Right ventricle myocardium inferior (tissue), 1 donor: ENCODE results near the gene SCAF11. TPM values are rescaled to one million over a fixed set of nuclear protein-coding genes. Genes with fewer than 3 reads are reported as not detected.

Experiments
- ATAC-seq: fragments of 200-7000 bp; cut with Tn5 transposase; one replicate; pipeline ENCODE4 v1.9.1; 2020; ENCODE audit warnings: mild to moderate bottlenecking, moderate library complexity
- DNase-seq: peaks from one replicate; pipeline ENCODE4 v3.0.0; 2021; ENCODE audit errors: missing footprints
- intact Hi-C: fragments of 100-400 bp; cut with DNase I; formaldehyde crosslinking; loops from one replicate; pipeline ENCODE4 v1.11.0; 2022
- total RNA-seq: library from RNA; stranded (reverse); fragmentation: NEBNext Ultra II Directional; extraction: Animal tissue kit (Norgen Biotek cat#: 25700); gene quantifications from one replicate; pipeline ENCODE4 v1.2.1, GENCODE V29; 2021
- donor health status: DM: no; HTN: yes; CAD: no; lungs with severe emphysema.

The SCAF11 gene
- total RNA-seq, 1 donor from 2014 or later: 76.6 TPM

DNA sequence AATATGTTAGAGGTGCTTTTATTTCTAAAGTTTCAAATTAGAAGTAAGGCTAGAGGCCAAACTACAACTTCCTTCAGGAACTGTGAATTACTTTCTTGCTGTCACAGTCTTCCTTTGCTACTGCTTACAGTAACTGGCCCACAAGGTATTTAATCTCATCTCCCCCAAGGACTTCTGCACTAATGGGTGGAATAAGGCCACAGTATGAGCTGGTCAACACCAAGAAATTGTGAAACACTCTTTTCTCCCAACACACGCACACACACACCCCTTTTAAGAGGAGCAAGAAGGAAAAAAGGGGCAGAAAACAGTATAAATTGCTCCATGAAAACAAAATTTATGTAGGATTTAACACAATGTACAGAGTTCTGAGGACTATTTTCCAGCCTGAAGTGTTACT, 45.6 kb downstream of the SCAF11 start:
- no peak for DNase-seq
- ATAC-seq: no peak
- intact Hi-C loops: no loop called here

DNA sequence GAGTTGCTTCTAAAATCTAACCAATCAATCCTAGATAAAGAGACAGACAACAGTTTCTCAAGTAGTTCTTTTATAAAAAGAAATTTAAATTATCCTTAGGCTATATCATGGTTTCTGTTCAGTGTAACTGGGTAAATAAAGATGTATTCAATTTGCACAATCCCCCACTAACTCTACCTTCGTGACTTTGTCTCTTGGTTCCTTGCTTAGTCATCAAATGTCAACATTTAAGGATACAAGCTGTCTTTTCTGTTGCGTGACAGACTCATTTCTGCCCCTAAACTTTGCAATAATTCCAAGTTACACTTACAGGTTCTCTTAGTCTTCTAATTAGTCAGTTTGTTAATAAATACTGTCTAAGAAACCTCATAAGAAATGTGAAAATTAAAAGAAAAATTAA, 50.6 kb downstream of the SCAF11 start:
- DNase-seq (no peak), ATAC-seq (no peak)
- intact Hi-C loops: no loop called here

DNA sequence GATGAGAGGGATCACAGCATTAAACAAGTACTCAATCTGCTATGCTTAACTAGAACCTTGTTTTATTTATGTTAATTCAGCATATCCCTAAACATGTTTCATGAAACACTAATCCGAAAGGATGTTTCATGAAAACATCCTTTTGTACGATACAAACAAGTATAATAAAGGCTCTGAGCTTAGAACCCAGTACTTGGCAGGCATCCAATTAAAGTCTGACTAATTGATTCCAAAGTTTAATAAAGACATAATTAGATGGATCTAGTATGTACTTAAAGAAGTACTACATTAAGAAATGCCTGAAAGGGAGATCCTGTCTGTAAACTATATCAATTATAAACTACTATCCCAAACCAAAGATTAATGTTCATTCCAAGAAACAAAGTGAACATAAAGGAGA, 51.8 kb downstream of the SCAF11 start:
- intact Hi-C loops: no loop called here
- ATAC-seq (no peak), DNase-seq (no peak)

DNA sequence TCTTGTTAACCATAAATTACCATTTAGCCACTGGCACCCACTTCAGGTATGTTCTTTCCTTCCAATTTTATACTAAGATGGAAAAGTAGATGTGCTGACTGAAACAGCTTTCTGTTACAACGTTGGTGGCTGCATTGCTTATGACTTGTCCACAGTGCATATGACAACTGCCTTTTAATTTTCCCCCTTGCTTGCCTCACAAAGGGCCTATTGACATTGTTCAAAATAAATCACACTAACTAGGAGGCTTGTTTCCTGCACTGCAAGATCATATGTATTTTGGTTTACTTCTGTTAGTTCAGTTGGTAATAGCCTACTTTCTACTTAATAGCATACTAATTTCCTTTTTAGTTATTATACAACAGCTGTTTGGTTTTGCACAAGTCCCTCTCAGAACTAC, 55.4 kb downstream of the SCAF11 start:
- ATAC-seq (no peak), DNase-seq (no peak)
- intact Hi-C loops: no loop called here

DNA sequence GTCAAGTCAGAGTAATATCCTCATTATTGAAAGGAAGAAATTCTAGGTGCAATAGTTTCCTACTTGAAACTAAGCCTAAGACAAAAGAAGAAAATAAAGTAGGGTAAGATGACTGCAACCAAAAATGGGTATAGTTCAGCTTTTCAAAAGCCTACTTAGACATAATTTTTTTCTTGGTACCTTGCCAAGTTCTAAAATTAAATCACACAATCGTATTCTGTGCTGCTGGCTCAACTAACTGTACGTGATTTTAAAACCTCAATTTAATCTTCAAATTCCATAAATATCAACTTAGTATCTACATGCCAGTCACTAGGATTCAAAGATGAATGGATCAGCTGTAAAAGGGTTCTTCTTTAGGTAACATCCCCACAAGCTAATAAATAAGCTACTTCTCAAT, 56.9 kb downstream of the SCAF11 start:
- ATAC-seq: no peak
- no peak for DNase-seq
- intact Hi-C loops: no loop called here

DNA sequence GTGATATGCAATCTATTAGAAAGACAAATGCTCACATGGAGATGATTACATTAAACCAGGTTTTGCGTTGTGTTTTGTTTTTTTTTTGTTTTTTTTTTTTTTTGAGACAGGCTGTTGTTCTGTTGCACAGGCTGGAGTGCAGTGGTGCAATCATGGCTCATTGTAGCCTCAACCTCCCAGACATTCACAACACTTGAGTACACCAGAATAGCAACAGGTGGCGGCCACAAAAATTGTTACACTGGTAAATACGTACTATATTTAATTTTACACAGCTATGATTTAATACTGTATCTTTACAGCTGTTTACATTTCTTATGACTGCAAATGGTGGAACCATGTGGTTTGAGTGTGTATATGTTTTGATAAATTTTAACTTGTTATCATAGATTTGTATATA, 60.0 kb downstream of the SCAF11 start:
- ATAC-seq (no peak), DNase-seq (no peak)
- intact Hi-C loops: no loop called here

DNA sequence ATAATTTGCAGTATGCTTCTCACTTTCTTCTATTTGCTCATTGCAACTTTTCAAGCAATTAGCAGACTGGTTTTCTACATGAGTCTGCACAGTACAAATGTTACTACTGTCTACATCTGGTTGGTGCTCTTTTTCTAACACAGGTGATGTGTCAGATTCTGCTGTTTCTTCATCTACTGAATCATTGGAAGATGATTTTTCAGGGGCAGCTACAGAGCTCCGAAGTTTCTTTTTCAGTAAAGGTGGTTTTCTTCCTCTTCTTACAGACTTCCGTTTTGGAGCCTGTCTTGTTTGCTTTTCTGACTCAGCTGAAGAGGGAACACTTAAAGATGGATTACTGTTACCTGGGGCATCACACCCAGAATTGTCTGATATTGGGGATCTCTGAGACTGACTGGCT, 62.1 kb downstream of the SCAF11 start:
- DNase-seq (no peak), ATAC-seq (no peak)
- intact Hi-C loops: no loop called here

DNA sequence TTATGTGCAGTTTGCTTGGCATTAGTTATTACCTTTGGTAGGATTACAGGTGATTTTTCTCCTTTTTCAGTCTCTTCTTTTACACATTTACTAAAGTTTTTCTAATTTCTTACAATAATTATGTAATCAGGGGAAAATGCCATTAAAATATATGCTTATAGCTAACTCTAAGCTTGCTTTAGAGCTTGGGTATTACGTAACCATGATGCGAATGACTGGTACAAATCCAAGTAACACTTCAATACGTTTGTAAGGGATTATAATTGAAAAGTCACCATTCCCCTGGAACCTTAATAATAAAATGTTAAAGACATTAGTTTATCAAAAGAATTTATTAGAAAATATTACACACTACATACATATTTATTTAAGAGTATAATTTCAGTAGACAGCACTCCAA, 71.6 kb downstream of the SCAF11 start:
- DNase-seq (no peak), ATAC-seq (no peak)
- intact Hi-C loops: no loop called here

DNA sequence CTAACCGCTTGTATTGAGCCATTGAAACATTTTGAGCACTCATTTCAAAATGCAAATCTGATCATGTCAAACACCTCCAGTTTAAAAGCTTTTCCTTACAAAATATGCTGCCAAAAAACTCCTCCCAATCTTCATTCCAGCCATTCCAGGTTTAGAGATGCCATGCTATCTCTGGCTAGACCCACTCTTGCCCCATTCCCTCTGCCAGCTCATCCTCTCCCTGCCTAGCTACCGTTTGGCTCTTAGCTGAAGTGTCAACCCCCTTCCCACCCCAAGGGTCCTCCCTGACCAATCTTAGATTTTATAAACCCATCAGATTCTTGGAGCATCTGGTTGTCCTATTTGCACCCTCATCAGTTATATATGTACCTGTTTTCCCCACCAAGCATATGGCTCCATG, 75.0 kb downstream of the SCAF11 start:
- DNase-seq: no peak
- intact Hi-C loops: no loop called here
- no peak for ATAC-seq

DNA sequence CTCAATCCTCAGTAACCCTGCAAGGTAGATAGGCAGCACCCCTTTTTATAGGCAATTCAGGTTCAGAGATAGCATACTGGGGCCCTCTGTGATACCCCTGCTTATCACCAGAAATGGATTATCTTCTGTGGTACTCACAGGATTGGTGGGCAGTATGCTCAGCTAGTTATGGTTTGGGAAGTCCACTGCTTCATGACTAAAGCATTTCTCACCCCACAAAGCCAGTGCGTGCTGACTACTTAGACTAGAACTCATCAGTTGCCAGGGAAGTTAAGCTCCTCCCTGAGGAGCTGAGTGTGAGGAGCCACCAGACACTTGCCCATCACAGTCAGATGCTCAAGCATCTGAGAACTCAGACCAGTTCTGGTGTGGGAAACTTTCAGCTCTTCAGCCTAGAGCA, 76.3 kb downstream of the SCAF11 start:
- intact Hi-C loops: no loop called here
- ATAC-seq: peak; percentile 31
- DNase-seq: no peak

DNA sequence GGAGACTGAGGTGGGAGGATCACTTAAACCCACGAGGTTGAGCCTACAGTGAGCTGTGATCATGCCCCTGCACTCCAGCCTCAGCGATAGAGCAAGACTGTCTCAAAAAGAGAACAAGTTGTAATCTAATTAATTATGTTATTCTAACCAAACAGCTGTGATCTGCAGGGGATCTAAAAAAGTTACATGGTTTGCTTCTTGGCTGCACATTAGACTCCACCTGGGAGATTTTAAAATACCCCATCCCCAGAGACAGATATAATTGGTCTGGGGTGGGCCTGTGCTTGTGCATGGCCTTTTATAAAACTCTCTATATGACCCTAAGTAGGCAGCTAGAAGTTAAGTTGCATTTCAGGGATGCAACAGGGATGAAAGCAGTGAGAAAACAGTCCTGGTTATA, 76.7 kb downstream of the SCAF11 start:
- no peak for DNase-seq
- ATAC-seq: no peak
- intact Hi-C loops: no loop called here

DNA sequence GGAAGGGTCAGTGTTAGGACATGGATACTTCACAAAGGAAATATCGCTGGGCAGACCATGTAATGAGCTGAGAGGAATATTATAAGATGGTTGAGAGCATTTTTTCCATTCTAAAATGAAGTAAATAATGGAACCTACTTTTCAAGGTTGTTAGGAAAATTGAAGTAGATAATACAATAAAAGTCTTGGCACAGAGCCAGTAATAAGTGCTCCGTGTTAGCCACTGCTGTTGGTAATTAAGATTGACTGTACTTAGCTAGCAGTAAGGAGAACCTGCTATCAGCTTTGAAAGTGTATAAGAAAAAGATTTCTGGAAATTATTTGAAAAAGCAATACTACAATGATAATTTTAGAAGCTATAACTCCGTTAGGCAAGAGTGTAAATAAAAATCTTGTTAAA, 77.6 kb downstream of the SCAF11 start:
- DNase-seq (no peak), ATAC-seq (no peak)
- intact Hi-C loops: no loop called here

DNA sequence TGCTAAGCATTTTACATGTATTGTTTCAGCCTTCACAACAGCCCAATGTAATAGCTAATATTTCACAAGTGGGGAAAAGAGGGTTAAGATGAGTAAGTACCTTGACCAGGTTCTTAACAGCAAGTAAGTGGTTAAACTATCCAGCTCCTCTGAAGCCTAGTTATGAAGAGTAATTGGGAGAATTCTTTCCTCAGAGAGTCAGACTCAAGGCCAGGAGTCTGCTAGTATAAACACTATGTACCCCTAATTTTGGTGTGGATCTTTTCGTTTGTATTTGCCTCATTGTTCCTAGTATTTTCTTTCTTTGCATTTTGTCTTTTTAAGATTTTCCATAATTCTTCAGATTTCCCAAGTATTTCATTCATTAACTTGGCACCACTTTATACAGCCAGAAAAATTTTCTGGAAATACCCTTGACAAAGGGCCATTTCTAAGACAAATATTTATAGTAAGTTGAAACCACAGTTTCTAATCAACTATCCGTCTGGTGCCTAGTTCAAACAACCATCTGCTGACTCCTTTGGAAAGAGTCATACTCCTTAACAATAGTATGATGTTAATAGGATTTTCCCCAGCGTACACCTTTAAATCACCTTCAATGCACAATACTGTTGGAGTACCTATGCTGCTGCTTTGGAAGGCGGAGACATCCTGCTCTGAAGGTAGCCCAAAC, 81.2 kb downstream of the SCAF11 start:
- DNase-seq: no peak
- ATAC-seq: no peak
- intact Hi-C loops: no loop called here

DNA sequence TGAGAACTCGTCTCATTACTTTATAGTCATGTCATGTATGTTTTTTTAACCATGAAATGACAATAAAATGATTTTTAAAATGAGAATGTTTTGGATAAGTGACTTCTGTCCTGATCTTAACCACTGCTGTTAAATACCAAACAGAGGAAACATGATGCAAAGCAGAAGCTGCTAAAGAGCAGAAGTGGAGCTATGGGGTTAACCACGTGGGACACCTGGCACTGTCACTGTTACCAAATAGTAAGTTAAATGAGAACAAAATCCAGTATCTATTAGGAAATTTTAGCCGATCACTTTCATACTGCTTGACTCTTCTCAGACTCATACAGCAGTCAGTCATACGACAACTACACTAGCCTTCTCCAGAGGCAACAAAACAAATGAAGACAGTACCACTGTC, 82.4 kb downstream of the SCAF11 start:
- no peak for ATAC-seq
- no peak for DNase-seq
- intact Hi-C loops: no loop called here

DNA sequence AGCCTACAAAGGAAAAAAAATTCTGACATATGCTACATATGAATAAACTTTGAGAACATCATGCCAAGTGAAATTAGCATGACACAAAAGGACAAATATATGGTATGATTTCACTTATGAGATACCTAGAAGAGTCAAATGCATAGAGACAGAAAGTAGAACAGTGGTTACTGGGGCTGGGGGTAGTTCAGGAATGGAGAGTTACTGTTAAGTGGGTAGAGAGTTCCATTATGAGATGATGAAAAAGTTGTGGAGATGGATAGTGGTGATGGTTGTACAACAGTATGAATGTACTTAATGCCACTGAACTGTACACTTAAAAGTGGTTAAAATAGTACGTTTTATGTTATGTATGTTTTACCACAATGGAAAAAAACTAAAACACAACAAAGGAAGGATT, 92.3 kb downstream of the SCAF11 start:
- ATAC-seq (no peak), DNase-seq (no peak)
- intact Hi-C loops: no loop called here

DNA sequence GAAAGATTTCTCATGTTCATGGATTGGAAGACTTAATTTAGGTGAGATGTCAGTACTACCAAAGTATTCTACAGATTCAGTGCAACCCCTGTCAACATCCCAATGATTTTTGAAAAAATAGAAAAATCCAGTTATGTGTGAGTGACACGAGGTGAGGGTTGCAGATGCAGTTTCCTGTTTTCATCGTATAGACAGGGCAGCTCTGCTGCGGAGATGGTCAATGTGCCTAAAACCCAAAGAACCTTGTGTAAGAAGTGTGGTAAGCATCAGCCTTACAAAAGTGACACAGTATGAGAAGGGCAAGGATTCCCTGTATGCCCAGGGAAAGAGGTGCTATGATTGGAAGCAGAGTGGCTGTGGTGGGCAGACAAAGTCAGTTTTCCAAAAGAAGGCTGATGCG, 94.4 kb downstream of the SCAF11 start:
- DNase-seq (no peak), ATAC-seq (no peak)
- intact Hi-C loops: no loop called here

DNA sequence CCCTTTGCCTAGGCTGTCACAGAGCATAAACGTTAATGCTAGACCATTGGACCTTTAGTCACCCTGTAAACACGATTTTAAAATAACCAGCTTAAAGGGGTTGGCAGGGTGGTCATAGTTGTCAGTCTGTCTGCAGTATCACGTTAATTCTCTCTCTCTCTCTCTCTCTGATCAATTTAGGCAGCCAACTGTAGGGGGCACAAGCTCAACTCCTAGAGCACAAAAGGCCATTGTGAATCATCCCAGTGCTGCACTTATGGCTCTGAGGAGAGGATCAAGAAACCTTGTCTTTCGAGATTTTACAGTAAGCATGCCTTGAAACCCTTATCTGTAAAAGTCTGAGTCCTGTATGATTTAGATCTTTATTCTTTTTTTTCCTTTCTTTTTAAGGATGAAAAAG, 97.1 kb downstream of the SCAF11 start:
- intact Hi-C loops: no loop called here

DNA sequence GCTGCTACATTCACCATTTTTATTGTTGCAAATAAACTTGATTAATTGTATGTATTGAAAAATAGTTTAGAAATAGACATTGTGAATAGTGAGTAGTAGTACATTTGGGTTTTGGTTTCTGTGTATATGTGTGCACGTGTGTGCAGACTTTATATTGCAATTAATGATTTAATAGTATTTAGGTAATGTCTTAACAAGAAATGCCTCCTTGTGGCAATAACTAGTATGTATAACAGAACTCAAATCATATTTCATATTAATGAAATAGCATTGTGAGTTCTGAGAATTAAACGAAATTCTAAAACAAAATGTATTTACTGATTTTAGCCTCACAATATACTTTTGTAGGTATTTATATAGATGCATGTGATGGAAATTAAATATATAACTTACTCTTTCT, 100.1 kb downstream of the SCAF11 start:
- ATAC-seq (no peak), DNase-seq (no peak)
- intact Hi-C loops: no loop called here

More for the DNA sequence above, 97.1 kb downstream of the SCAF11 start:
- ATAC-seq: no peak
- no peak for DNase-seq

DNA sequence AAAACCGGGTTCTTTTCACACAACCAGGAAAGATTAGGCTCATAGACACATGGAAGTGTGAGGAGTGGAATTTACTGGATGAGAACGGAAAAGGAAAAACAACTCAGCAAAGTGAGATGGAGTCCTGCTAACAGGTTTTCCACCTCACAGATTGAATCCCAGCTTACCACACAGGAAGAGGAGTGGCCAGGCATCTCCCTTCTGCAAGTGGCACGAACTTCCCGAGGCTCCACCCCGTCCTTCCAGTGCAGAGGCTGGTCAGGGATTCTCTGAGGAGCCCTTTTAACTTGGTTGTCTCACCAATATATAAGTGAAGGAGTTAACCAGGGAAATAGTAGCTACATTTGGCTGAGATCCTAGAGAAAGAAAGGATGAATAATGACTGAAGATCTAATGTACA, 102.8 kb downstream of the SCAF11 start:
- DNase-seq: no peak
- intact Hi-C loops: no loop called here
- ATAC-seq: no peak

DNA sequence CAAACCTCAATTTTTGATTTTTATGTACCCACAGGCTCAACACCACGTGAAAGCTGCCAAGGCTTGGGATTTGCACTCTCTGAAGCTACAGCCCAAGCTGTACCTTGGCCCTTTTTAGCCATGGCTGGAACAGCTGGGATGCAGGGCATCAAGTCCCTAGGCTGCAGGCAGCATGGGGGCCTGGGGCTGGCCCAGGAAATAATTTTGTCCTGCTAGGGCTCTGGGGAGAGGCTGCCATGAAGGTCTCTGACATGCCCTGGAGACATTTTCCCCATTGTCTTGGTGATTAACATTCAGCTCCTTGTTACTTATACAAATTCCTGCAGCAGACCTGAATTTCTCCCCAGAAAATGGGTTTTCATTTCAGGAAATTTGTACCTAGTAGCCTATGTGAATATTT, 103.7 kb downstream of the SCAF11 start:
- ATAC-seq (no peak), DNase-seq (no peak)
- intact Hi-C loops: no loop called here

DNA sequence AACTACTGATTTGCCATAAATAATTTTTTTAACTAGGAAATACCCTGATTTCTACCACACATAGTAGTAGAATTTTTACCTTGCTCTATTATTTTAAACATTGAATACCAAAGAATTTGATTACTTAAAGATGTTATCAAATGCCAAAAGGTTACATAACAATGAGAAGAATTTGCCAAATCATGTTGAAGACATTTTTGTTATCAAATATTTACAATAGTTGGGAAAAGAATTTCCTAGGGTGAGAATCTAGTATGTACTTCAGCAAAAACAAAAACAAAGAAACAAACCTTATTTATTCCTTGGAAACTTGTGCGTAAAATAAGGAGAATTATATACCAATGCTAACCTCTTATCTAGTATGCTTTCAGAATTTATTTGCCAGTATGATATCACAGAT, 107.2 kb downstream of the SCAF11 start:
- ATAC-seq (no peak), DNase-seq (no peak)
- intact Hi-C loops: no loop called here

DNA sequence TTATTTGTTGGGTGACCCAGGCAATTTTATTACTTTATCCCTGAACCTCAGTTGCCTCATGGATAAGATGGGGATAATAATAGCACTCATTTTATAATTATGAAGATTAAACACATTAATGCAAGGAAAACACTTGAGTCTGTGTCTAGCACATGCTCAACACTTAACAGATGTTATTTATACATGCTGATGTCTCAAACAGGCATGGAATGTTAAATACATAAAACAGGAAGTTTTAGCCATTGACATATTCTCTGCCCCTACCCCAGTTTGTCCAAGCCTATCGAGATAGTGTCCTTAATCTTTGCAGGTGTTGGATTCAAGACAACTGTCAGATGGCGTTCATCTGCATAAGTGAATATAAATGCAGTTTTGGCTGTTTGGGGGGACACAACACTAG, 109.8 kb downstream of the SCAF11 start:
- DNase-seq (no peak), ATAC-seq (no peak)
- intact Hi-C loops: no loop called here
